Omental fat pad (tissue), 4 donors: ENCODE measurements around the gene NOSIP. TPM values are rescaled to one million over a fixed set of nuclear protein-coding genes. Genes with fewer than 3 reads are reported as not detected.
A peak's percentile ranks its signal among the peaks of the same experiment; 100 is the strongest.

ENCODE experiments used
- ATAC-seq: fragments of 150-250 bp; one replicate; pipeline ENCODE4 v1.9.1; 2016; ENCODE audit warnings: mild to moderate bottlenecking, moderate library complexity; ENCODE audit not compliant: low FRiP score
- DNase-seq: peaks from one replicate; pipeline ENCODE4 v3.0.0-alpha.2; 2019; ENCODE audit warnings: low spot score
- small RNA-seq: library from RNA; depleted of rRNA; stranded (forward); fragments of <200 nt; gene quantifications from one replicate; pipeline ENCODE3, GENCODE V24; 2016
- total RNA-seq, 4 donors: library from RNA; depleted of rRNA; stranded (reverse); fragments of >200 nt; gene quantifications; one replicate each; pipeline ENCODE4 v1.1.0, GENCODE V29; 2016
- TF ChIP-seq, protein P1 (sequence below), 3 donors: fragments of 450-650 bp; IDR thresholded peaks; one replicate each; pipeline ENCODE4 v1.5.1; 2016 to 2017; ENCODE audit warnings: antibody characterized with exemption in 3 of 3, mild to moderate bottlenecking in 3 of 3, moderate library complexity in 2 of 3

Gene NOSIP
- total RNA-seq, 4 donors from 2014 or later: 36.9 to 70.8 (median 46.4) TPM

DNA sequence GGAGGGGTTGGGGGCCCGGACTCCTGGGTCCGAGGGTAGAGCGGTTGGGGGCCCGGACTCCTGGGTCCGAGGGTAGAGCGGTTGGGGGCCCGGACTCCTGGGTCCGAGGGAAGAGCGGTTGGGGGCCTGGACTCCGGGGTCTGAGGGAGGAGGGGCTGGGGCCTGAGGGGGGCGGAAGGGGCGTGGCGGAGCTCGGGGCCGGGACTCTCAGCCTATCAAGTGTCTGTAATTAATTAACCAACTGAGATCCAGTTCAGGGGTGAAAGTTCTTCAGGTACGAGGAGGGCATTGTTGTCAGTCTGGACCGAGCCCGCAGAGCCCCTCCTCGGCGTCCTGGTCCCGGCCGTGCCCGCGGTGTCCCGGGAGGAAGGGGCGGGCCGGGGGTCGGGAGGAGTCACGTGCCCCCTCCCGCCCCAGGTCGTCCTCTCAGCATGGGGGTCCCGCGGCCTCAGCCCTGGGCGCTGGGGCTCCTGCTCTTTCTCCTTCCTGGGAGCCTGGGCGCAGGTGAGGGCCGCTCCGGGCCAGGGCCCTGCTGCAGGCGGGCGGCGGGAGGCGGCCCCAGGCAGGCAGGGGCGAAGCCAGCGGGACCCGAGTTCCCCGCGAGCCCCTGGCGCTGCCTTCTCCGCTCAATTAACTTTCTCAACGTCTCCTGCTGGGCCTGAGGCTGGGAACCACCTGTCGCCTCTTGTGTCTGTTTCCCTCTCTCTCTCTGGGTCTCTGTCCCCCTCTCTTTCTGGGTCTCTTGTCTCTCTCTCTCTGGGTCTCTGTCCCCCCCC, 67.2 kb downstream of the NOSIP start:
- TF ChIP-seq, protein P1, sequence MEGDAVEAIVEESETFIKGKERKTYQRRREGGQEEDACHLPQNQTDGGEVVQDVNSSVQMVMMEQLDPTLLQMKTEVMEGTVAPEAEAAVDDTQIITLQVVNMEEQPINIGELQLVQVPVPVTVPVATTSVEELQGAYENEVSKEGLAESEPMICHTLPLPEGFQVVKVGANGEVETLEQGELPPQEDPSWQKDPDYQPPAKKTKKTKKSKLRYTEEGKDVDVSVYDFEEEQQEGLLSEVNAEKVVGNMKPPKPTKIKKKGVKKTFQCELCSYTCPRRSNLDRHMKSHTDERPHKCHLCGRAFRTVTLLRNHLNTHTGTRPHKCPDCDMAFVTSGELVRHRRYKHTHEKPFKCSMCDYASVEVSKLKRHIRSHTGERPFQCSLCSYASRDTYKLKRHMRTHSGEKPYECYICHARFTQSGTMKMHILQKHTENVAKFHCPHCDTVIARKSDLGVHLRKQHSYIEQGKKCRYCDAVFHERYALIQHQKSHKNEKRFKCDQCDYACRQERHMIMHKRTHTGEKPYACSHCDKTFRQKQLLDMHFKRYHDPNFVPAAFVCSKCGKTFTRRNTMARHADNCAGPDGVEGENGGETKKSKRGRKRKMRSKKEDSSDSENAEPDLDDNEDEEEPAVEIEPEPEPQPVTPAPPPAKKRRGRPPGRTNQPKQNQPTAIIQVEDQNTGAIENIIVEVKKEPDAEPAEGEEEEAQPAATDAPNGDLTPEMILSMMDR (IDR thresholded peaks at IDR 0.05): no peak
- DNase-seq (no peak), ATAC-seq (peak; percentile 45)

DNA sequence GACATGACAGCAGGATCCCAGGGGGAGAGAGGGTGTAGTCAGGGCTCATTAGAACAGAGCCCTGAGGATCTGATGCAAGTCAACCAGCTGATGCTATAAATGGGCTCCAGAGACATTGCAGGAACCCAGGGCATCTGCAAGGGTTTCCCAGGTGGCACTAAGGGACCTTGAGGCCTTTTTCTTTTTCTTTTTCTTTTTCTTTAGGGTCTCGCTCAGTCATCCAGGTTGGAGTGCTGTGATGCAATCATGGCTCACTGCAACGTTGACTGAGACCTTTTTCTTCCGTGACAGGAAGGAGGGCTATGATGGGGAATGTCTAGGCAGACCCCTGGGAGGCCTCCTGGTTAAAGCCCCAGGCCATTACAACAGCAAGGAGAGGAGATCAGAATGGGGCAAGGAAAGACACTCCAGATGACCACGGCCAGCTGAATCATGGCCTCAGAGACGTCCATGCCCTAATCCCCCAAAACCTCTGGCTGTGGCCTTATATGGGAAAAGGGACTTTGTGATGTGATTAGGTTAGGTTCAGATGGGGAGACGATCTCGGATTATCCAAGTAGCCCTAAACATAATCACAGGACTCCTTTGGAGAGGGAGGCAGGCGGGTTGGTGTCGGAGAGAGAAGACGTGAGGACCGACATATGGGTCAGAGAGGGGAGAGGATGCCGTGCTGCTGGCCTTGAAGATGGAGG, 72.4 kb downstream of the NOSIP start:
- ATAC-seq: no peak
- TF ChIP-seq, protein P1 (IDR thresholded peaks at IDR 0.05): no peak
- no peak for DNase-seq

DNA sequence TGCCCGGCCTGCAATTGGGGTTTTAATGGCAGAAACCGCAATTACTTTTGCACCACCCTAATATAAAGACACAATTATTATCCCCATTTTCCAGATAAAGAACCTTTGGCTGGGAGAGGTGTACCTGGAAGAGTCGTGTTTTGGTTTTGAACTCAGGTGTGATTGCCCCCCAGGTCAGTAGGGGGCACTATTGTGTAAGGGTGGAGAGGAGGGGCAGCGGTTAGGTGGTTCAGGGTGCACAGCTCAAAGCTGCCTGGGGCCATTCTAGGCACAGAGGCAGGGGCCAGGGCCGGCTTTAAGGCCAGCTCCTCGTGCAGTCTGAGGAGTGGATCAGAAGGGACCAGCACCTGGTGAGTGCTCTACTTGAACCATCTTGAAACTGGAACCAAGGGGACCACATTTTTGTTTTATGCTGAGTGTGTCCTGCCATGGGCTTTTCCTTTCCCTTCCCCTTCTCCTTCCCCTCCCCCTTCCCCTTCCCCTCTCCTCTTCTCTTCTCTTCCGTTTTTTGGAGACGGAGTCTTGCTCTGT, 73.7 kb downstream of the NOSIP start:
- ATAC-seq (no peak), DNase-seq (no peak)
- TF ChIP-seq, protein P1 (IDR thresholded peaks at IDR 0.05): peak in 1 of 3 donors; percentile 4

Small RNAs within 50 kb of the gene (small RNA-seq; reads per million reads assigned to genes)
- gene RF00019: not detected

Other genes with a start within 250 kb of the NOSIP start
- gene CD37, start 245.2 kb downstream of the NOSIP start, total RNA-seq: 10 to 100 TPM; 10.3 to 43.8 (median 21.5) TPM
- gene TEAD2, start 218.1 kb downstream of the NOSIP start, total RNA-seq: 10 to 100 TPM; 19.9 to 35.0 (median 26.1) TPM
- not detected for gene DKKL1, start 216.7 kb downstream of the NOSIP start, total RNA-seq
- under 1 TPM in 1 of 4 donors, not detected in 3; 0.56 TPM for gene KASH5, start 192.3 kb downstream of the NOSIP start, total RNA-seq
- not detected for gene PTH2, start 157.1 kb downstream of the NOSIP start, total RNA-seq
- not detected for gene GFY, start 155.2 kb downstream of the NOSIP start, total RNA-seq
- gene SLC17A7, start 139.0 kb downstream of the NOSIP start, total RNA-seq: 1 to 10 TPM in 3 of 4 donors, under 1 TPM in 1; 0.48 to 6.3 (median 1.0) TPM
- gene PIH1D1, start 128.7 kb downstream of the NOSIP start, total RNA-seq: 10 to 100 TPM; 52.7 to 87.4 (median 75.7) TPM
- 10 to 100 TPM; 20.3 to 48.1 (median 34.6) TPM for gene ALDH16A1, start 127.3 kb downstream of the NOSIP start, total RNA-seq
- 10 to 100 TPM in 1 of 4 donors, 1 to 10 TPM in 3; 2.3 to 11.2 (median 2.6) TPM for gene FLT3LG, start 106.3 kb downstream of the NOSIP start, total RNA-seq
- gene RPL13A, start 92.9 kb downstream of the NOSIP start, total RNA-seq: 1,000 to 10,000 TPM; 2,551 to 3,862 (median 3,160) TPM
- 1,000 to 10,000 TPM; 3,715 to 4,750 (median 4,286) TPM for gene RPS11, start 84.1 kb downstream of the NOSIP start, total RNA-seq
- 100 to 1,000 TPM; 314 to 479 (median 337) TPM for gene FCGRT, start 67.9 kb downstream of the NOSIP start, total RNA-seq
- 10 to 100 TPM; 23.7 to 70.1 (median 26.9) TPM for gene RCN3, start 52.6 kb downstream of the NOSIP start, total RNA-seq
- gene PRRG2, start 760 bp upstream of the NOSIP start, total RNA-seq: 1 to 10 TPM in 2 of 4 donors, under 1 TPM in 1, not detected in 1; 0.79 to 5.2 (median 2.3) TPM
- gene PRR12, start 10.6 kb upstream of the NOSIP start, total RNA-seq: 10 to 100 TPM in 1 of 4 donors, 1 to 10 TPM in 3; 3.3 to 11.3 (median 4.1) TPM
- gene RRAS, start 59.6 kb upstream of the NOSIP start, total RNA-seq: 10 to 100 TPM; 72.2 to 91.0 (median 76.8) TPM
- gene SCAF1, start 61.7 kb upstream of the NOSIP start, total RNA-seq: 10 to 100 TPM in 2 of 4 donors, 1 to 10 TPM in 2; 8.8 to 13.6 (median 11.5) TPM
- gene IRF3, start 85.3 kb upstream of the NOSIP start, total RNA-seq: 10 to 100 TPM; 32.4 to 62.7 (median 36.4) TPM
- 1 to 10 TPM; 3.6 to 9.2 (median 5.9) TPM for gene BCL2L12, start 85.4 kb upstream of the NOSIP start, total RNA-seq
- 100 to 1,000 TPM; 150 to 250 (median 170) TPM for gene PRMT1, start 96.7 kb upstream of the NOSIP start, total RNA-seq
- 1 to 10 TPM; 1.2 to 3.4 (median 2.3) TPM for gene ADM5, start 109.0 kb upstream of the NOSIP start, total RNA-seq
- 1 to 10 TPM; 1.8 to 5.9 (median 4.8) TPM for gene CPT1C, start 110.6 kb upstream of the NOSIP start, total RNA-seq
- 10 to 100 TPM in 1 of 4 donors, under 1 TPM in 3; 0.36 to 14.2 (median 0.44) TPM for gene TSKS, start 182.8 kb upstream of the NOSIP start, total RNA-seq
- 10 to 100 TPM; 63.9 to 88.0 (median 72.4) TPM for gene AP2A1, start 186.4 kb upstream of the NOSIP start, total RNA-seq
- 10 to 100 TPM; 10.2 to 20.3 (median 17.0) TPM for gene FUZ, start 232.7 kb upstream of the NOSIP start, total RNA-seq
- 10 to 100 TPM; 14.4 to 32.2 (median 19.6) TPM for gene MED25, start 237.7 kb upstream of the NOSIP start, total RNA-seq